GM18507 (cell line): ENCODE data around the gene NPIPA8.
"Not testable (repeated sequence)": the region's sequence is repeated elsewhere in the genome, so short reads cannot be mapped to it uniquely, and the experiment has no call there.

ENCODE experiments used
- DNase-seq: peaks from one replicate; pipeline ENCODE4 v3.0.0; 2011; ENCODE audit warnings: low read depth; ENCODE audit not compliant: insufficient read length; ENCODE audit errors: extremely low spot score
- FAIRE-seq: peaks from 2 replicates; lab custom pipeline; 2011; peaks lifted over from hg19 to GRCh38; lab: Jason Lieb, UNC

The NPIPA8 gene

GRCh38 chr16:18336636-18337035 lies at the start of gene NPIPA8:
Gene NPIPA8, minus strand, starts transcription at chr16:18336736. Its CDS starts 4,074 bp downstream, at chr16:18332662.
- DNase-seq, FAIRE-seq: not testable (repeated sequence)

GRCh38 chr16:18385285-18385684 lies 48.7 kb upstream of the NPIPA8 start:
- DNase-seq, result not testable (repeated sequence)

GRCh38 chr16:18384869-18385268 lies 48.3 kb upstream of the NPIPA8 start:
- not testable (repeated sequence) for DNase-seq, FAIRE-seq

More at GRCh38 chr16:18385285-18385684, 48.7 kb upstream of the NPIPA8 start:
- not testable (repeated sequence) for FAIRE-seq

- not testable (repeated sequence) for DNase-seq, FAIRE-seq
These were observed 47.6 kb upstream of the NPIPA8 start for GRCh38 chr16:18384098-18384636.

GRCh38 chr16:18382696-18383095 lies 46.2 kb upstream of the NPIPA8 start:
- not testable (repeated sequence) for DNase-seq, FAIRE-seq

- FAIRE-seq, DNase-seq: not testable (repeated sequence)
These were observed 11.2 kb upstream of the NPIPA8 start for GRCh38 chr16:18347742-18348141.

- FAIRE-seq, DNase-seq: not testable (repeated sequence)
These were observed 10.5 kb upstream of the NPIPA8 start for GRCh38 chr16:18346993-18347392.

- not testable (repeated sequence) for FAIRE-seq, DNase-seq
These were observed 8.1 kb upstream of the NPIPA8 start for GRCh38 chr16:18344634-18345033.

- not testable (repeated sequence) for DNase-seq, FAIRE-seq
These were observed 5.5 kb upstream of the NPIPA8 start for GRCh38 chr16:18341986-18342385.

- not testable (repeated sequence) for DNase-seq, FAIRE-seq
These were observed 5.0 kb upstream of the NPIPA8 start for GRCh38 chr16:18341417-18341960.

GRCh38 chr16:18339210-18339609 lies 2.7 kb upstream of the NPIPA8 start:
- DNase-seq, FAIRE-seq: not testable (repeated sequence)

- FAIRE-seq, DNase-seq: not testable (repeated sequence)
These were observed 24.7 kb downstream of the NPIPA8 start for GRCh38 chr16:18311811-18312210.

GRCh38 chr16:18309159-18309558 lies 27.4 kb downstream of the NPIPA8 start:
- not testable (repeated sequence) for DNase-seq, FAIRE-seq

GRCh38 chr16:18307241-18307640 lies 29.3 kb downstream of the NPIPA8 start:
- DNase-seq, FAIRE-seq: not testable (repeated sequence)

- not testable (repeated sequence) for FAIRE-seq, DNase-seq
These were observed 30.5 kb downstream of the NPIPA8 start for GRCh38 chr16:18306066-18306465.

- DNase-seq, FAIRE-seq: not testable (repeated sequence)
These were observed 33.4 kb downstream of the NPIPA8 start for GRCh38 chr16:18303059-18303706.

GRCh38 chr16:18297714-18298113 lies 38.8 kb downstream of the NPIPA8 start:
- not testable (repeated sequence) for DNase-seq, FAIRE-seq

- not testable (repeated sequence) for DNase-seq, FAIRE-seq
These were observed 39.6 kb downstream of the NPIPA8 start for GRCh38 chr16:18296931-18297330.

GRCh38 chr16:18294371-18294770 lies 42.2 kb downstream of the NPIPA8 start:
- not testable (repeated sequence) for FAIRE-seq, DNase-seq

GRCh38 chr16:18293337-18293956 lies 43.1 kb downstream of the NPIPA8 start:
- not testable (repeated sequence) for FAIRE-seq, DNase-seq
